Gastrocnemius medialis (tissue), 4 donors: Measurements from ENCODE around the gene SP4. TPM values are rescaled to one million over a fixed set of nuclear protein-coding genes. Genes with fewer than 3 reads are reported as not detected.

ENCODE experiments used
- ATAC-seq, 2 donors: fragments of 150-250 bp; one replicate each; pipeline ENCODE4 v1.9.1; 2016
- DNase-seq, 2 donors: peaks; one replicate each; pipeline ENCODE4 v3.0.0-alpha.2; 2019
- H3K27ac ChIP-seq, 4 donors: fragments of 200-600 bp; sonication (generic); 1 replicate in 1 of 4; 2 replicates in 3 of 4; pipeline ENCODE4 v1.5.1; 2016 to 2018; ENCODE audit warnings: mild to moderate bottlenecking in 2 of 4, moderate library complexity in 1 of 4
- H3K27me3 ChIP-seq, 3 donors: fragments of 200-600 bp; sonication (generic) in 2 of 3; 1 replicate in 1 of 3; 2 replicates in 2 of 3; pipeline versions ENCODE4 v1.5.1 to v1.6.0; 2016 to 2019; ENCODE audit warnings: mild to moderate bottlenecking in 1 of 3, moderate library complexity in 1 of 3
- H3K36me3 ChIP-seq, 2 donors: fragments of 200-600 bp; sonication (generic) in 1 of 2; one replicate each; pipeline ENCODE4 v1.5.1; 2017 to 2018
- H3K4me1 ChIP-seq, 2 donors: fragments of 200-600 bp; sonication (generic) in 1 of 2; one replicate each; pipeline ENCODE4 v1.5.1; 2016 to 2017; ENCODE audit warnings: mild to moderate bottlenecking in 2 of 2
- H3K4me3 ChIP-seq, 4 donors: fragments of 200-600 bp; sonication (generic) in 3 of 4; 1 replicate in 1 of 4; 2 replicates in 3 of 4; pipeline ENCODE4 v1.5.1; 2016 to 2019; ENCODE audit warnings: mild to moderate bottlenecking in 2 of 4
- H3K9me3 ChIP-seq, 3 donors: fragments of 200-600 bp; sonication (generic) in 2 of 3; 1 replicate in 1 of 3; 2 replicates in 2 of 3; pipeline ENCODE4 v1.5.1; 2016 to 2019
- CTCF ChIP-seq, 5 experiments: fragments of 450-650 bp in 3 of 5; fragments of 200-600 bp in 2 of 5; sonication (generic) in 2 of 5; IDR thresholded peaks in 4 of 5; conservative IDR thresholded peaks in 1 of 5; 1 replicate in 4 of 5; 2 replicates in 1 of 5; pipeline ENCODE4 v1.5.1; 2016 to 2019; ENCODE audit warnings: antibody characterized with exemption in 5 of 5, mild to moderate bottlenecking in 3 of 5, moderate library complexity in 3 of 5
- POLR2A ChIP-seq, 2 donors: fragments of 450-650 bp; IDR thresholded peaks; one replicate each; pipeline ENCODE4 v1.6.1; 2017; ENCODE audit warnings: antibody characterized with exemption in 2 of 2, mild to moderate bottlenecking in 2 of 2, moderate library complexity in 2 of 2
- in situ Hi-C, 4 donors: fragments of 200-750 bp; cut with MboI; loops; one replicate each; pipeline versions ENCODE4 v1.15.0 to v1.8.0; 2017; ENCODE audit warnings: low sequenced_read_pairs in 4 of 4
- intact Hi-C: fragments of 100-400 bp; cut with DNase I; formaldehyde crosslinking; loops from one replicate; pipeline ENCODE4 v1.15.1; 2023; ENCODE audit warnings: low total_unique reads
- total RNA-seq, 4 donors: library from RNA; depleted of rRNA; stranded (reverse); fragments of >200 nt; gene quantifications; one replicate each; pipeline versions ENCODE4 v1.1.0 to v1.2.3, GENCODE V29; 2016

The SP4 gene
- 10 to 100 TPM in 1 of 4 donors, 1 to 10 TPM in 3; 8.0 to 13.9 (median 9.5) TPM for total RNA-seq

GRCh38 chr7:21427871-21428658 lies at the start of gene SP4:
SP4 (plus strand) TSS chr7:21428083; CDS start chr7:21428252, 169 bp downstream.
- Histone ChIP-seq H3K9me3 (no peaks in the 10 kb centered on the region), H3K4me1 (peaks cover 45 to 49% of the 10 kb centered on the region in 2 donors), H3K4me3 (peak within 1 kb of the TSS; percentile 84 to 96 (median 88)), H3K36me3 (peaks cover 0 to 5% of the 10 kb centered on the region in 2 donors), H3K27ac (peak within 1 kb of the TSS; percentile 92 to 100 (median 100)), H3K27me3 (no peaks in the 10 kb centered on the region)
- DNase-seq = peak; percentile 91 to 94
- ATAC-seq = peak; percentile 77 to 88
- intact Hi-C loops (loop anchor here (2.0 to 5.0 kb wide), 2 partner anchors 31 to 1754 kb away; partner anchors contain the start of gene NUP42), in situ Hi-C loops (no loop called here)
- TF ChIP-seq POLR2A (IDR thresholded peaks at IDR 0.05) (peak; percentile 57 to 70), CTCF (IDR thresholded peaks at IDR 0.05 in 4 of 5, conservative IDR thresholded peaks at IDR 0.05 in 1 of 5) (peak in 2 of 5 experiments; percentile 3 to 5)

DNA sequence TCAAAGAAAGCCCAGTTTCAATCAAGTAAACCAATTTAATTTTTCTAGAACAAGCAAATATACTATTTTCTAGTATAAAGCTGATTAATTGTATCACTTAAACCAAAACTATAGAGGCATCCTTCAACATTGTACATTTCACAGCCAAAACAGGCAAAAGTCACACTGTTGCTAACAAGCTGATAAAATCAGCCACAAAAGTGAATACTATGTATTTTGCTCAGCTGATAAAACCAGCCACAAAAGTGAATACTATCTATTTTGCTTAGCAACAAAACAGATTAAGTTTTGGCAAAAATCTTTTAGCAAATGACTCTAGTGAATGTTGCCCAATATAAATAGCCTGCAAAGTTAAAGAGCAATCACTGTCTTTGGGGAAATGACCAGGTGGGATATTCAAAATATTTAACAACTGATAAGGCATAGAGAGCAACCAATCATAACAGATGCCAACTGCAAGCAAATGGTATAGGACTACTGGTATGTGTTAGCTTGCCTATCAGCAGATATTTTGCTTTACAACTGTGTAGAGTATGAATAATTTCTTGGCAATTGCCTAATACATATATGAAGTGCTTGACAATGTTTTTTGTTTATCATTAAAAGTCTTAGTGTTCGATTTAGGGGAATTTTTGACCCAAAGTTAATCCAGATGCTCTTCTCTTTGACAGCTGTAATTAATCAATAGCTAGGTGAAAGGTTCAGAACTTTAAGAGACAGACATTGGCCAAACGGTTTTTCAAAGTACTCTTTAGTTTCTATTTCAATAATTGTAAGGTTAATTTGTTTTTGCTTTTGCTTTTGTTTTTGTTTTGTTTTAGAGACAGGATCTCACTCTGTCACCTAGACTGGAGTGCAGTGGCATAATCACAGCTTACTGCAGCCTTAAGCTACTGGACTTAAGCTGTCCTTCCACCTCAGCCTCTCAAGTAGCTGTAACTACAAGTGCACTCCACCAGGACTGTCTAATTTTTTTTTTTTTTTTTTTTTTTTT lies 44.4 kb upstream of the SP4 start:
- no peaks in the 10 kb centered on the region for H3K36me3 ChIP-seq
- in situ Hi-C loops (no loop called here), intact Hi-C loops (no loop called here)
- TF ChIP-seq POLR2A (IDR thresholded peaks at IDR 0.05) (no peak), CTCF (IDR thresholded peaks at IDR 0.05 in 4 of 5, conservative IDR thresholded peaks at IDR 0.05 in 1 of 5) (no peak)
- no peak overlapping the region for H3K27ac ChIP-seq
- ATAC-seq (no peak), DNase-seq (no peak)
- no peaks in the 10 kb centered on the region for H3K27me3 ChIP-seq
- no peaks in the 10 kb centered on the region for H3K9me3 ChIP-seq
- no peaks in the 10 kb centered on the region for H3K4me1 ChIP-seq
- no peak overlapping the region for H3K4me3 ChIP-seq

- no peak for DNase-seq
- H3K36me3 ChIP-seq = no peaks in the 10 kb centered on the region
- in situ Hi-C loops = no loop called here
- intact Hi-C loops = no loop called here
- no peak overlapping the region for H3K4me3 ChIP-seq
- no peak for ATAC-seq
- TF ChIP-seq CTCF (IDR thresholded peaks at IDR 0.05 in 4 of 5, conservative IDR thresholded peaks at IDR 0.05 in 1 of 5) (no peak), POLR2A (IDR thresholded peaks at IDR 0.05) (no peak)
- no peaks in the 10 kb centered on the region for H3K9me3 ChIP-seq
- H3K27me3 ChIP-seq = no peaks in the 10 kb centered on the region
- H3K27ac ChIP-seq = no peak overlapping the region
- H3K4me1 ChIP-seq = no peaks in the 10 kb centered on the region
These were observed 33.9 kb upstream of the SP4 start for GRCh38 chr7:21393937-21394336.

- no peak for TF ChIP-seq CTCF (IDR thresholded peaks at IDR 0.05 in 4 of 5, conservative IDR thresholded peaks at IDR 0.05 in 1 of 5)
- no peak for TF ChIP-seq POLR2A (IDR thresholded peaks at IDR 0.05)
- H3K9me3 ChIP-seq = no peaks in the 10 kb centered on the region
- H3K4me3 ChIP-seq = no peak overlapping the region
- H3K36me3 ChIP-seq = no peaks in the 10 kb centered on the region
- no peak overlapping the region for H3K27ac ChIP-seq
- no peaks in the 10 kb centered on the region for H3K4me1 ChIP-seq
- intact Hi-C loops = no loop called here
- DNase-seq = no peak
- in situ Hi-C loops = no loop called here
- H3K27me3 ChIP-seq = no peaks in the 10 kb centered on the region
- ATAC-seq = no peak
These were observed 25.9 kb upstream of the SP4 start for GRCh38 chr7:21401944-21402343.
